Measurements from ENCODE around the gene TRIO.
"Not testable (repeated sequence)": the region's sequence is repeated elsewhere in the genome, so short reads cannot be mapped to it uniquely, and the experiment has no call there.

TRIO gene

GRCh38 chr5:14142827-14143545 lies at the start of gene TRIO:
TRIO (plus strand) TSS chr5:14143342; CDS start chr5:14143726, 384 bp downstream.
- DNase-seq (ENCODE audit: low spot score): peak; percentile 96

- DNase-seq (ENCODE audit: low spot score): not testable (repeated sequence)
Measured at GRCh38 chr5:14097380-14097779, 45.8 kb upstream of the TRIO start.

- peak; percentile 25 for DNase-seq (ENCODE audit: low spot score)
Measured at GRCh38 chr5:14097998-14098471, 45.1 kb upstream of the TRIO start.

- DNase-seq (ENCODE audit: low spot score): no peak
Measured at GRCh38 chr5:14100281-14100680, 42.9 kb upstream of the TRIO start.

GRCh38 chr5:14101922-14102321 lies 41.2 kb upstream of the TRIO start:
- DNase-seq (ENCODE audit: low spot score): no peak

- DNase-seq (ENCODE audit: low spot score): no peak
Measured at GRCh38 chr5:14102666-14103065, 40.5 kb upstream of the TRIO start.

DNA sequence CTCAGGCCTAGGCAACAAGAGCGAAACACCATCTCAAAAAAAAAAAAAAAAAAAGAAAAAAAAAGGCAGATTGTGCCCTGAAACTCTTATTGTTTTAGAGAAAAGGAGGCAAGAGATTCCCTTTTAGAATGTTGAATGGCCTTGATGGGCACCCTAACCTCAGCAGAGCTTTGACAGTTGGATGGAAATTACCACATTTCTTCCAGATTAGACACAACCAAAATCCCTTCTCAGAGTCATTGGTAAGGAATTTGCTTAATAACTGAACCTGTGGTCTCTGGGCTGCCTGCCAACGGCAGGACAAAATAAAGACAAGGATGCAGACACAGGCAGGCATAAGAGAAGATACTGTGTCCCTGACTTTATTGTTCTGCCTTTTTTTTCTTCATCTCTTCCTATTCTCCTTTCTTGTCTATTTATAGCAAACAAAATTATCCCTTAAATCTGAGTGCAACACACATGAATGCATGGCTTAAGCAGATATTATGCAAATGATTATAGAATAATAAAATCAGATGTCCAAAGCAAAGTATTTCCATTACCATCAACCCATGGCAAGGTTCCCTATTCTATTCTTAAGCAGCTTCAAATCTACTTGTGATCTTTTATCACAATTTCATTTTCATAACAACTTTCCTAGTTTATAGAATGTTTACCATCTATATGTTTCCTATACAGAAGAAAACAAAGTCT lies 37.3 kb upstream of the TRIO start:
- peak; percentile 55 for DNase-seq (ENCODE audit: low spot score)

GRCh38 chr5:14107536-14107935 lies 35.6 kb upstream of the TRIO start:
- no peak for DNase-seq (ENCODE audit: low spot score)

DNA sequence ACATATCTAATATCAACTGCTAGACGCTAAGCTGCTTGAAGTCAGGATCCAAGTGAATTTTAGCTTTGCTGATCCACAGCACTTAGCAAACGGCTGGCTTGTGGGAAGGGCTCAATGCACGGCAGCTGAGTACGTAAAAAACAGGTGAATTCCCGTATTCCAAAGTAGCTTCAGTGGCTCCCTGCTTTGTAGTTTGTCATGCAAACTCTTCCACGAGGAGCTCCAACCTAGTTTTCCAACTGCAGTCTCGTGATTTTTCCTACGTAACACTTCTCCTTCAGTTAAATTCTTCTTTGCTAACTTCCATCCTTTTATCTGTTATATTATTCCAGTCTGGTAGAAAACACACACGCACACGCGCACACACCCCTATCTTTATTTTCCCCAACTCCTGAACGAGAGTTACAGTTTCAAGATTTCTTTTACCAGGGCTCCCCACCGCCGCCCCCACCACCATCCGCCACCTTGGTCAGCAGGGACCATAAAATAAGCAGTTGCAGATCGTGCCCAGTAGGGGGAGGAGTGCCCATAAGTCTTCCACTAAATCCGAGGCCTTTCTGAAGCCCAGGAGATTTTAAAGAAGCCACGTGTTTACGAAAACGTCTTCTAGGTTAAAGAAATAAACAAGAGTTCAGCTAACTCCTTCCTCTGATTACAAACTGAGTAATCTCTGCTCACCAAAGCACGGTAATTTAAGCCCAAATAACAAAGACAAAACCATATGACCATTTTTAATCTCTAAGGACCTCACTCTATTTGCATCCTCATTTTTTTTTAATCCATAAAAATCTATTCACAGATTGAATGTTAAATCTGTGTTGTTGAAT lies 34.8 kb upstream of the TRIO start:
- peak; percentile 69 for DNase-seq (ENCODE audit: low spot score)

- peak; percentile 47 for DNase-seq (ENCODE audit: low spot score)
Measured at GRCh38 chr5:14109041-14109747, 33.9 kb upstream of the TRIO start.

DNA sequence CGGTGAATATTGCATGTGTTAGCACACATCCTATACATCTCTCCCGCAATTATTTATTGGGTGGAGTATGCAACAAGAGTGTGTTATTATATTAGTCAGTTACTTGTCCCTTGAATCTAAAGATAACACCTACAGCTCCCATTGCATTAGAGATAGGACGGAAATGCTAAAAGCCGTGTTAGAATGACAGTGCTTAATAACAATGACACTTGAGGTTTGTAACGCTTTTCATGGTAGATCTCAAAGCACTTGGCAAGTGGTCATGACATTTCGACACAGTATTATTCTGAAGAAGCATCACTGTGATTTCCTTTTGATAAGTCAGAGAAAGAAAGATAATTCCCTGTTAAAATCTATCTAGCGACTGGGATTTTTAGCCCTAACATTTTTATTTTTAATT lies 33.4 kb upstream of the TRIO start:
- DNase-seq (ENCODE audit: low spot score): no peak

DNA sequence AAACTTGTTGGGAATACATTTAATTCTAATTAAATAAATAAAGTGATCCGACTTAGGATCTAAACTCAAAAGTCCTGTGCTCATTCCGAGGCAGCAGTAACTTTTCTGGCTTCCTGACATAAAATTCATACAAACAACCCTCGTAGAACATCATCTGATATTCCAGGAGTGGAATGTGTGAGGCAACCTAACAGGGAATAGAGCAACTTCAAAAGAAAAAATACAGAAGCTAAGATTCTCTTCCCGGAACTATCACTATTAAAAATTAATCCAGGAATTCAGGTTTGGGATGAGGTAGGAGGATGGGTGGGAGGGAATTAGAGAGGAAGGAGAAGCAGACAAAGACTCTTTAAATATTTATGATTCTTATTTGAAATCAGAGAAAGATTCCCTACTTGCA lies 32.9 kb upstream of the TRIO start:
- DNase-seq (ENCODE audit: low spot score): no peak

- DNase-seq (ENCODE audit: low spot score): peak; percentile 61
Measured at GRCh38 chr5:14110680-14111079, 32.5 kb upstream of the TRIO start.

- DNase-seq (ENCODE audit: low spot score): no peak
Measured at GRCh38 chr5:14112998-14113652, 30.0 kb upstream of the TRIO start.

GRCh38 chr5:14114615-14115251 lies 28.4 kb upstream of the TRIO start:
- no peak for DNase-seq (ENCODE audit: low spot score)

DNA sequence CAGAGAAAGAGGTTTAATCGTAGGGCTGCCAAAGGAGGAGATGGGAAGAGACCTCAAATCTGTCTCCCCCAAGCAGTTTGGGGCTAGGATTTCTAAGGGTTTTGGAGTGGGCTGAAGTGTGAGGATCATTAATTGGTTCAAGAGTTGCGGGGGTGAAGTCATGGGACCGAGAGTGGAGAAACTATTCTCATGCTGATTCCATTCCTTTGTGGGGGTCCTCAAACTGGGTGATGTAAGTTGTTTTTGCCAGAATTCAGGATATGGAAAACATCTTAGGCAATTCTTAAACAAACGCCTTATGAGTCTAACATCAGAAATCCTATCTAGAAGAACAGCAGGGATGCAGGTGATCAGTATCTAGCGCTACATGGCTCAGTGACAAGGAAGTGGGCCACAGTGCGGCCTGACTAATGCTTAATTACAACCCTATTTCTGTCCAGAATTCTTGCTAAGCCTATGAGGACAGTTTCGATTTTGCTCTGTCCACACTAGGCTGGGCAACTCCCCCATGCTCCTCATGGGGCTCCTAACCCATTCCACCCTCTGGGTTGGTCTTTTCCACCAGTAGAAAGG lies 27.7 kb upstream of the TRIO start:
- no peak for DNase-seq (ENCODE audit: low spot score)

DNA sequence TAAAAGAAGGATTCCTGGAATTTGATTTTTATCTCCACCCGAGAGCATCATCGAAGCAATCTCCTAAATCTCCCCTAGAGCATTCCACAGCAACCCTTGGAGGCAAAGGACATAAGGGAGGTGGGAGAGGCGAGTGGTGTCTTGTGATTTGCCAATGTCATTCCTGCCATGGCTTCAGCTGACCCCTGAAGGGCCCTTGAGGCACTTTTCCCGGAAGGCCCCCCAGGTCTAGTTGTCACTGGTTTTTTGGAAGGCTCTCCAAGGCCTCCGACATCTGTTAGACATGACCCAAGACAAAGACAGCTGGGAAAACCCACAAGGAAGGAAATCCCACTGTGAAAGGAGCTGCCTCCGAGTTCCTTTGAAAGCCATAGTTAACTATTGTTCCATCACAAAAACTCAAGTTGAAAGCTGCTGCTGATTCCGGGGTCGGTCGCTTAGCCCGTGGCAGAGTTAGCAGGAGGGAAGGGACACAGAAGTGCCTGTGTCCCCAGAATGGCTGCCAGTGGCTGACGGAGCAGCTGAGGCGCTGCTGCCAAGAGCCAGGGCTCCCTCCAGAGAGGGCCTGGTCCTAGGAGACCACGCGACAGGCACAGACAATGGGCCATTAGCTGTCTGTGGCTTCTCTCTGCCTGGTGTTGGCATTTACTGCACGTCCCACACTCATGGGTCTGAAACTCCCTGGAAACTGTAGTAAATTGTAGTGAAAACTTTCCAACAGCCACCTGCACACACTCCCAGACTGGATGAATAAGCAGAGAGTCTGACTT lies 24.4 kb upstream of the TRIO start:
- no peak for DNase-seq (ENCODE audit: low spot score)

- no peak for DNase-seq (ENCODE audit: low spot score)
Measured at GRCh38 chr5:14120176-14120575, 23.0 kb upstream of the TRIO start.

GRCh38 chr5:14121552-14121951 lies 21.6 kb upstream of the TRIO start:
- DNase-seq (ENCODE audit: low spot score): no peak

DNA sequence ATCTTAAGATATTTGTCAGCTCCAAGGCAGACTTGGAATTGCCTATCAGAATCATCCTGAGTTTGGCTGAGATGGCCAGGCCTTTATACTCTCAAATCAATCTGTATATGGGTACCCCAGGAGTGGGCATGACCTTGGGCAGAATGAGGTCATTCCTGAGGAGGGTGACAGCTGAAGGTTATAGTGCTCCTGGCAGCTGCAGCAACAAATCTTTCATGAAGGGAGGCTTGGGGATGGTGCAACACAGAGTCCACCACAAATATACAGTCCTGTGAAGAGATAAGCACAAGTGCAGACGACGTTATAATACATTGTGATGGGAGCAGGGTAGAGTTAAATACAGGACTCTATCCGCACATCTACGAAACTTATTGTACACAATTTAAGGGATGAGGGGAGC lies 21.1 kb upstream of the TRIO start:
- no peak for DNase-seq (ENCODE audit: low spot score)
